Measurements from ENCODE around the gene LYSMD1.

LYSMD1 gene

DNA sequence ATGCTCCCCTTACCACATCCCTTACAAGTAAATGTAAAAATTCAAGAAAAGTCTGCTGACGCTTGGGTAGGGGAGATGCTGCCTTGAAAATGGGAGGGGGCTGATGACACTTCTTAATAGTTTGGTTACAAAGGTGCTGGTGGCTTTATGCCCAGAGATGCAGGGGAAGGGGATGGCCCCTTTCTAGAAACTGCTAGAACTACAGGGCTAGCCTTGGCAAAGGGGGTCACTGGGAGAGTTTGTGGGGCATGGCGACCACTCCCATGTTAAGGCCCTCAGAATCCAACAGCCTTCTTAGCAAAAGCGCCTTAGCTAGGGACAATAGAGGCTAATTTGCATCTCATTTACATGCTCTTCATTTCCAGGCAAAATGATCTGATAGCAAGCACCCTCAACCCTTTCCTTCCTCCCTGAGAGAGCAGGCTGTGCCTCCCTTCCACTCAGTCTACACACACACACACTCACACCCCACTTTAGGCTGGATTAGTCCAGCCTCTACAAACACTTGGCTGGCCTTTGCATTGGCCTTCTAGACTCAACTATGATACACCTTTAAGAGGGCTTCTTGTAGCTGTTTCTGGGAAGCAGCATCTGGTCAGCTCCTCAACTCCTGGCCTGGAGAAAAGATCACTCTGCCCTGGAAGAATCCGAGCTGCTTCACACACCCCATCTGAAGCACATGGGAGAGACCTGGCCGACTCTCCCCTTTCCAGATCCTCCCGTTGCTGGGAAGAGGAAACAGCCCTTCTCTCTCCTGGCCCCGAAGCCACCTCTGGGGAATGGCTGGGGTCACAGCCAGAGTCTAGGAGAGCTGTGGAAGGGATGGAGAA, 21.0 kb downstream of the LYSMD1 start:
- no peak overlapping the region for H3K9ac ChIP-seq (ENCODE audit: low read depth, low read length, poor library complexity)
- H3K4me1 ChIP-seq (ENCODE audit: control insufficient read depth in 2 of 2, insufficient read depth in 1 of 2, low read depth in 1 of 2, low read length in 2 of 2), result peaks cover 29 to 33% of the 10 kb centered on the region in 2 donors
- H4K91ac ChIP-seq (ENCODE audit: low read depth, low read length, poor library complexity), result no peak overlapping the region
- no peak overlapping the region for H3K27ac ChIP-seq (replicated peaks; ENCODE audit: low read length)
- H2AFZ ChIP-seq (ENCODE audit: low read length), result peak overlapping the region; percentile 97
- H3K14ac ChIP-seq (ENCODE audit: low read length), result no peak overlapping the region
- H2BK120ac ChIP-seq (ENCODE audit: low read depth, low read length), result no peak overlapping the region
- peak overlapping the region; percentile 89 to 99 for H3K4me3 ChIP-seq (ENCODE audit: low read length in 2 of 2)
- H2AK5ac ChIP-seq (ENCODE audit: low read depth, low read length), result peak overlapping the region; percentile 65
- no CpG with 5 or more reads among the region's 7 CpGs for WGBS, 2 donors (ENCODE audit: extremely low coverage in 2 of 2, insufficient read length in 2 of 2, insufficient replicate concordance in 1 of 2)
- H3K23ac ChIP-seq (ENCODE audit: low read depth, low read length, poor library complexity), result no peak overlapping the region
- H3K18ac ChIP-seq (ENCODE audit: low read length), result peak overlapping the region; percentile 5
- no peak overlapping the region for H2BK15ac ChIP-seq (ENCODE audit: low read length)
- no peak overlapping the region for H3K4ac ChIP-seq (ENCODE audit: low read length)
- H2BK12ac ChIP-seq (ENCODE audit: low read length), result no peak overlapping the region
- H4K8ac ChIP-seq (ENCODE audit: low read depth, low read length), result no peak overlapping the region
- peak overlapping the region; percentile 90 for H3K4me2 ChIP-seq (ENCODE audit: insufficient read depth, low read length, poor library complexity, severe bottlenecking)
- peaks cover 0 to 4% (median 0%) of the 10 kb centered on the region in 3 experiments for H3K27me3 ChIP-seq (ENCODE audit: control insufficient read depth in 3 of 3, insufficient read depth in 3 of 3, low read depth in 1 of 3, low read length in 3 of 3)
- H3K79me1 ChIP-seq (ENCODE audit: low read depth, low read length), result no peaks in the 10 kb centered on the region
- H2BK5ac ChIP-seq (ENCODE audit: low read length), result no peak overlapping the region
- no peak for DNase-seq (ENCODE audit: low spot score)
- no peaks in the 10 kb centered on the region for H3K9me3 ChIP-seq (replicated peaks in 1 of 2; ENCODE audit: control insufficient read depth in 2 of 2, insufficient read depth in 1 of 2, low read depth in 1 of 2, low read length in 2 of 2)
- H3K36me3 ChIP-seq (replicated peaks in 1 of 2; ENCODE audit: control insufficient read depth in 2 of 2, insufficient read depth in 2 of 2, low read length in 2 of 2), result peaks cover 7 to 22% of the 10 kb centered on the region in 2 donors

GRCh38 chr1:151143986-151144385, 21.7 kb downstream of the LYSMD1 start:
- Histone ChIP-seq H4K91ac (ENCODE audit: low read depth, low read length, poor library complexity) (no peak overlapping the region), H3K18ac (ENCODE audit: low read length) (peak overlapping the region; percentile 78), H2BK5ac (ENCODE audit: low read length) (no peak overlapping the region), H3K36me3 (replicated peaks in 1 of 2; ENCODE audit: control insufficient read depth in 2 of 2, insufficient read depth in 2 of 2, low read length in 2 of 2) (peaks cover 8 to 29% of the 10 kb centered on the region in 2 donors), H3K9me3 (replicated peaks in 1 of 2; ENCODE audit: control insufficient read depth in 2 of 2, insufficient read depth in 1 of 2, low read depth in 1 of 2, low read length in 2 of 2) (no peaks in the 10 kb centered on the region), H2BK12ac (ENCODE audit: low read length) (no peak overlapping the region), H3K9ac (ENCODE audit: low read depth, low read length, poor library complexity) (peak overlapping the region; percentile 6), H3K4me2 (ENCODE audit: insufficient read depth, low read length, poor library complexity, severe bottlenecking) (peak overlapping the region; percentile 32), H3K4ac (ENCODE audit: low read length) (no peak overlapping the region), H2AFZ (ENCODE audit: low read length) (no peak overlapping the region), H3K79me1 (ENCODE audit: low read depth, low read length) (no peaks in the 10 kb centered on the region), H3K14ac (ENCODE audit: low read length) (no peak overlapping the region), H2BK120ac (ENCODE audit: low read depth, low read length) (no peak overlapping the region), H3K23ac (ENCODE audit: low read depth, low read length, poor library complexity) (no peak overlapping the region), H4K8ac (ENCODE audit: low read depth, low read length) (no peak overlapping the region), H3K27me3 (ENCODE audit: control insufficient read depth in 3 of 3, insufficient read depth in 3 of 3, low read depth in 1 of 3, low read length in 3 of 3) (peaks cover 0 to 4% (median 0%) of the 10 kb centered on the region in 3 experiments), H2AK5ac (ENCODE audit: low read depth, low read length) (peak overlapping the region; percentile 65), H3K27ac (replicated peaks; ENCODE audit: low read length) (no peak overlapping the region), H2BK15ac (ENCODE audit: low read length) (no peak overlapping the region), H3K4me1 (ENCODE audit: control insufficient read depth in 2 of 2, insufficient read depth in 1 of 2, low read depth in 1 of 2, low read length in 2 of 2) (peaks cover 29 to 33% of the 10 kb centered on the region in 2 donors), H3K4me3 (ENCODE audit: low read length in 2 of 2) (no peak overlapping the region)
- WGBS, 2 donors (ENCODE audit: extremely low coverage in 2 of 2, insufficient read length in 2 of 2, insufficient replicate concordance in 1 of 2), result no CpG with 5 or more reads among the region's 5 CpGs
- DNase-seq (ENCODE audit: low spot score), result no peak

DNA sequence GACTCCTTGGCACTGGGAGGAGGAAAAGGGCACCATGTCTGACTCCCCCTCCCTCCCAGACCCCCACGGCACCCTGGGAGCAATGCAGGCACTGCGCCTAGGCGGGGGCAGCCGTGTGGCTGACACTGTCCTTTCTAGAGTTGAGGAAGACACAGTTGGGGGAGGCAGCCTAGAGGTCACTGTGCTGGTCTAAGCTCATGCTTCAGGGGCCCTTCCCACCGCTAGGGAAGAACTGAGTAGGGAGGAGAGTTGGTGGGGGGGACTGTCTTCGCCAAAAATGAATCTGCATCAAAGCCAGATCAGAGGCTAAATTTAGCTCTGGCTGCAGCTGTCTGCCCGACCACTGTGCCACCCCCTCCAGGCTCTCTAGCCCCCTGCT, 22.7 kb downstream of the LYSMD1 start:
- Histone ChIP-seq H3K14ac (ENCODE audit: low read length) (no peak overlapping the region), H4K91ac (ENCODE audit: low read depth, low read length, poor library complexity) (no peak overlapping the region), H2BK15ac (ENCODE audit: low read length) (no peak overlapping the region), H3K4me3 (ENCODE audit: low read length in 2 of 2) (no peak overlapping the region), H2AFZ (ENCODE audit: low read length) (no peak overlapping the region), H3K36me3 (replicated peaks in 1 of 2; ENCODE audit: control insufficient read depth in 2 of 2, insufficient read depth in 2 of 2, low read length in 2 of 2) (peaks cover 11 to 36% of the 10 kb centered on the region in 2 donors), H4K8ac (ENCODE audit: low read depth, low read length) (no peak overlapping the region), H3K4ac (ENCODE audit: low read length) (no peak overlapping the region), H3K4me1 (ENCODE audit: control insufficient read depth in 2 of 2, insufficient read depth in 1 of 2, low read depth in 1 of 2, low read length in 2 of 2) (peaks cover 29 to 33% of the 10 kb centered on the region in 2 donors), H3K27ac (replicated peaks; ENCODE audit: low read length) (no peak overlapping the region), H2BK12ac (ENCODE audit: low read length) (no peak overlapping the region), H2AK5ac (ENCODE audit: low read depth, low read length) (no peak overlapping the region), H3K27me3 (ENCODE audit: control insufficient read depth in 3 of 3, insufficient read depth in 3 of 3, low read depth in 1 of 3, low read length in 3 of 3) (peaks cover 0 to 4% (median 0%) of the 10 kb centered on the region in 3 experiments), H3K23ac (ENCODE audit: low read depth, low read length, poor library complexity) (no peak overlapping the region), H3K79me1 (ENCODE audit: low read depth, low read length) (peaks cover 1% of the 10 kb centered on the region), H3K4me2 (ENCODE audit: insufficient read depth, low read length, poor library complexity, severe bottlenecking) (no peak overlapping the region), H2BK5ac (ENCODE audit: low read length) (no peak overlapping the region), H3K18ac (ENCODE audit: low read length) (no peak overlapping the region), H3K9me3 (replicated peaks in 1 of 2; ENCODE audit: control insufficient read depth in 2 of 2, insufficient read depth in 1 of 2, low read depth in 1 of 2, low read length in 2 of 2) (no peaks in the 10 kb centered on the region), H2BK120ac (ENCODE audit: low read depth, low read length) (peak overlapping the region; percentile 16), H3K9ac (ENCODE audit: low read depth, low read length, poor library complexity) (no peak overlapping the region)
- no CpG with 5 or more reads among the region's 7 CpGs for WGBS, 2 donors (ENCODE audit: extremely low coverage in 2 of 2, insufficient read length in 2 of 2, insufficient replicate concordance in 1 of 2)
- no peak for DNase-seq (ENCODE audit: low spot score)

GRCh38 chr1:151142411-151143056, 23.2 kb downstream of the LYSMD1 start:
- H3K14ac ChIP-seq (ENCODE audit: low read length), result no peak overlapping the region
- no peak for DNase-seq (ENCODE audit: low spot score)
- H3K27me3 ChIP-seq (ENCODE audit: control insufficient read depth in 3 of 3, insufficient read depth in 3 of 3, low read depth in 1 of 3, low read length in 3 of 3), result peaks cover 0 to 4% (median 0%) of the 10 kb centered on the region in 3 experiments
- H3K23ac ChIP-seq (ENCODE audit: low read depth, low read length, poor library complexity), result no peak overlapping the region
- H4K91ac ChIP-seq (ENCODE audit: low read depth, low read length, poor library complexity), result no peak overlapping the region
- H3K27ac ChIP-seq (replicated peaks; ENCODE audit: low read length), result no peak overlapping the region
- no peak overlapping the region for H3K4me2 ChIP-seq (ENCODE audit: insufficient read depth, low read length, poor library complexity, severe bottlenecking)
- peaks cover 1% of the 10 kb centered on the region for H3K79me1 ChIP-seq (ENCODE audit: low read depth, low read length)
- H3K4me3 ChIP-seq (ENCODE audit: low read length in 2 of 2), result no peak overlapping the region
- H2BK12ac ChIP-seq (ENCODE audit: low read length), result no peak overlapping the region
- no peak overlapping the region for H4K8ac ChIP-seq (ENCODE audit: low read depth, low read length)
- H2AFZ ChIP-seq (ENCODE audit: low read length), result no peak overlapping the region
- H3K9me3 ChIP-seq (replicated peaks in 1 of 2; ENCODE audit: control insufficient read depth in 2 of 2, insufficient read depth in 1 of 2, low read depth in 1 of 2, low read length in 2 of 2), result no peaks in the 10 kb centered on the region
- H2BK5ac ChIP-seq (ENCODE audit: low read length), result no peak overlapping the region
- no peak overlapping the region for H2BK120ac ChIP-seq (ENCODE audit: low read depth, low read length)
- no peak overlapping the region for H3K4ac ChIP-seq (ENCODE audit: low read length)
- H2BK15ac ChIP-seq (ENCODE audit: low read length), result no peak overlapping the region
- no peak overlapping the region for H2AK5ac ChIP-seq (ENCODE audit: low read depth, low read length)
- peak overlapping the region; percentile 73 for H3K9ac ChIP-seq (ENCODE audit: low read depth, low read length, poor library complexity)
- no peak overlapping the region for H3K18ac ChIP-seq (ENCODE audit: low read length)
- no CpG with 5 or more reads among the region's 5 CpGs for WGBS, 2 donors (ENCODE audit: extremely low coverage in 2 of 2, insufficient read length in 2 of 2, insufficient replicate concordance in 1 of 2)
- peaks cover 29 to 30% of the 10 kb centered on the region in 2 donors for H3K4me1 ChIP-seq (ENCODE audit: control insufficient read depth in 2 of 2, insufficient read depth in 1 of 2, low read depth in 1 of 2, low read length in 2 of 2)
- H3K36me3 ChIP-seq (replicated peaks in 1 of 2; ENCODE audit: control insufficient read depth in 2 of 2, insufficient read depth in 2 of 2, low read length in 2 of 2), result peaks cover 15 to 41% of the 10 kb centered on the region in 2 donors

Measured in neuronal stem cell (in vitro differentiated cells).